NB4 (cell line): ENCODE data around the gene UBE2D2.

Experiments
- CTCF ChIP-seq: IDR thresholded peaks from one replicate; pipeline ENCODE4 v1.5.1; 2012; ENCODE audit warnings: low read depth, low read length
- MYC ChIP-seq: IDR thresholded peaks from 2 replicates; pipeline ENCODE4 v1.6.1; 2011; ENCODE audit warnings: low read depth, low read length
- POLR2A ChIP-seq: IDR thresholded peaks from 2 replicates; pipeline ENCODE4 v1.6.1; 2011; ENCODE audit warnings: mild to moderate bottlenecking; ENCODE audit not compliant: insufficient read length; ENCODE audit errors: extremely low read depth
- TF ChIP-seq, protein P1 (sequence below): IDR thresholded peaks from 2 replicates; pipeline ENCODE4 v1.6.1; 2011; ENCODE audit warnings: low read depth, low read length

DNA sequence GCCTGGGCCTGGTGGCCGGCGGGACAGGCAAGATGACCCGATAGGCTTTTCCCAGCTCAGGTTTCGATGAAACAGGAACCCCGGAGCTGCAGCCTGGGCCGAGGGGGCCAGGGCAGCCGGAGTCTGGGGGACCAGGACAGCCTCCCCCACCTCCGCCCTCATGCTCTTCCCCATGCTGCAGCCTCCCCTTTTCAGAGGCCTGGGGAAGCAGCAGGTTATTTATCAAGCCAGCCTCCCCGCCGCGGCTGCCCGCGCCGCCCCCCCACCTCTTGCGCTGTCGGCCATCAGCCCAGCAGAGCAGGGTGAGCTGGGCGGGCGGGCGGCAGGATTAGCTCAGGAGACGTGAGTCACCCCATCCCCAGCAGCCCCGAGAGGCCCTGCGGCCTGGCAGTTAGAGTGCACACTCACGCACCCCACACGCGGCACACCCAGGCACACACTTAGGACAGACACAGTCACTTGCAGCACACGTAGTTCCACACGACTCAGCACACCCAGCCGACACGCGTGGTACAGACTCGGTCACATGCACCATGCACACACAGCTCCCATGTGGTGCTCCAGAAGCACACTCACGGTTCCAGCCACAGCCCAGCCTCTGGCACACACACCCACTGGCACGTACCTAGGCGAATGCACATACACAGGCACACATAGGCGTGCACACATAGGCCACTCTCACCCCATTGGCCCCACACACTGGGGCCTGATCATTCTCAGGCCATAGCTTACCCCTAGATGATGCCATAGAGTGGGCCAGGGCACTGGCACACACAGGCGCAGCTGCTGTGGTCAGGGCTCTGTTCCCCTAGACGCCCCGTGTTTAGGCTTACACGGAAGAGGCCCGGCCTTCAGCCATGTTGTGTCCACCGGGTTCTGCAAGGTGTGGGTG lies 100.0 kb downstream of the UBE2D2 start:
- TF ChIP-seq CTCF (no peak), POLR2A (no peak), MYC (peak; percentile 81)
- TF ChIP-seq, protein P1, sequence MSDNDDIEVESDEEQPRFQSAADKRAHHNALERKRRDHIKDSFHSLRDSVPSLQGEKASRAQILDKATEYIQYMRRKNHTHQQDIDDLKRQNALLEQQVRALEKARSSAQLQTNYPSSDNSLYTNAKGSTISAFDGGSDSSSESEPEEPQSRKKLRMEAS, result peak; percentile 76
